Ramos (cell line): ENCODE results near the gene FLVCR2.

Source experiments
- in situ Hi-C: fragments of 300-500 bp; cut with MboI; formaldehyde crosslinking; loops from one replicate; pipeline ENCODE4 v1.14.3; 2022; ENCODE audit warnings: low sequenced_read_pairs; ENCODE audit not compliant: unreplicated experiment

Gene FLVCR2

GRCh38 chr14:75578102-75578785, at the start of gene FLVCR2:
Gene FLVCR2 (plus strand): TSS chr14:75578620. CDS start chr14:75578973, 353 bp downstream.
- in situ Hi-C loops, result no loop called here

GRCh38 chr14:75531256-75531655, 47.2 kb upstream of the FLVCR2 start:
- in situ Hi-C loops, result no loop called here

GRCh38 chr14:75531660-75532317, 46.6 kb upstream of the FLVCR2 start:
- in situ Hi-C loops, result no loop called here

GRCh38 chr14:75533791-75534555, 44.4 kb upstream of the FLVCR2 start:
- in situ Hi-C loops, result no loop called here

GRCh38 chr14:75535164-75535898, 43.1 kb upstream of the FLVCR2 start:
- in situ Hi-C loops, result no loop called here

GRCh38 chr14:75537071-75537470, 41.3 kb upstream of the FLVCR2 start:
- in situ Hi-C loops, result no loop called here

- in situ Hi-C loops, result no loop called here
Observed at GRCh38 chr14:75539162-75539560, 39.3 kb upstream of the FLVCR2 start.

GRCh38 chr14:75539561-75540478, 38.6 kb upstream of the FLVCR2 start:
- in situ Hi-C loops, result no loop called here

GRCh38 chr14:75540479-75540851, 38.0 kb upstream of the FLVCR2 start:
- in situ Hi-C loops, result no loop called here

- in situ Hi-C loops, result no loop called here
Observed at GRCh38 chr14:75542588-75543091, 35.8 kb upstream of the FLVCR2 start.

GRCh38 chr14:75543253-75543652, 35.2 kb upstream of the FLVCR2 start:
- in situ Hi-C loops, result no loop called here

GRCh38 chr14:75543786-75544185, 34.6 kb upstream of the FLVCR2 start:
- in situ Hi-C loops, result no loop called here

- in situ Hi-C loops, result no loop called here
Observed at GRCh38 chr14:75545907-75546306, 32.5 kb upstream of the FLVCR2 start.

GRCh38 chr14:75547552-75548250, 30.7 kb upstream of the FLVCR2 start:
- in situ Hi-C loops, result no loop called here

GRCh38 chr14:75548544-75548943, 29.9 kb upstream of the FLVCR2 start:
- in situ Hi-C loops, result no loop called here

- in situ Hi-C loops, result no loop called here
Observed at GRCh38 chr14:75549169-75549568, 29.3 kb upstream of the FLVCR2 start.

- in situ Hi-C loops, result no loop called here
Observed at GRCh38 chr14:75551021-75551420, 27.4 kb upstream of the FLVCR2 start.

- in situ Hi-C loops, result no loop called here
Observed at GRCh38 chr14:75553157-75553556, 25.3 kb upstream of the FLVCR2 start.
